Activated CD4-positive, alpha-beta T cell treated with anti-CD3 and anti-CD28 coated beads for 24 hours (primary cell): ENCODE results near the gene NKIRAS2.

Source experiments
- DNase-seq, 2 donors: peaks; one replicate each; pipeline ENCODE4 v3.0.0-alpha.2; 2020; ENCODE audit warnings: low read depth in 2 of 2

Gene NKIRAS2

GRCh38 chr17:42055027-42055426 lies 35.1 kb downstream of the NKIRAS2 start:
- no peak for DNase-seq

GRCh38 chr17:42055496-42055895 lies 35.6 kb downstream of the NKIRAS2 start:
- no peak for DNase-seq

- no peak for DNase-seq
Observed at GRCh38 chr17:42056635-42057034, 36.7 kb downstream of the NKIRAS2 start.

GRCh38 chr17:42058063-42058462 lies 38.2 kb downstream of the NKIRAS2 start:
- DNase-seq = no peak

- no peak for DNase-seq
Observed at GRCh38 chr17:42059815-42060214, 39.9 kb downstream of the NKIRAS2 start.

- no peak for DNase-seq
Observed at GRCh38 chr17:42060231-42060630, 40.3 kb downstream of the NKIRAS2 start.

GRCh38 chr17:42061646-42062487 lies 42.0 kb downstream of the NKIRAS2 start:
- DNase-seq = no peak

- DNase-seq = no peak
Observed at GRCh38 chr17:42062681-42063080, 42.8 kb downstream of the NKIRAS2 start.

- no peak for DNase-seq
Observed at GRCh38 chr17:42065201-42065600, 45.3 kb downstream of the NKIRAS2 start.

GRCh38 chr17:42067371-42068091 lies 47.6 kb downstream of the NKIRAS2 start:
- peak; percentile 50 to 68 for DNase-seq

GRCh38 chr17:42068979-42069378 lies 49.1 kb downstream of the NKIRAS2 start:
- no peak for DNase-seq

GRCh38 chr17:42071810-42072209 lies 51.9 kb downstream of the NKIRAS2 start:
- DNase-seq = no peak

GRCh38 chr17:42072323-42073187 lies 52.7 kb downstream of the NKIRAS2 start:
- no peak for DNase-seq
